Non-pigmented ciliary epithelial cell (primary cell): ENCODE results near the gene FXYD3.

ENCODE experiments used
- DNase-seq: peaks from one replicate; pipeline ENCODE4 v3.0.0-alpha.2; 2010; ENCODE audit warnings: low read depth

FXYD3 gene

GRCh38 chr19:35160629-35161433 is 45.2 kb downstream of the FXYD3 start:
- no peak for DNase-seq

GRCh38 chr19:35161434-35161743 is 45.8 kb downstream of the FXYD3 start:
- no peak for DNase-seq

GRCh38 chr19:35162471-35163326 is 47.1 kb downstream of the FXYD3 start:
- no peak for DNase-seq

GRCh38 chr19:35164418-35164817 is 48.8 kb downstream of the FXYD3 start:
- DNase-seq, result no peak

DNA sequence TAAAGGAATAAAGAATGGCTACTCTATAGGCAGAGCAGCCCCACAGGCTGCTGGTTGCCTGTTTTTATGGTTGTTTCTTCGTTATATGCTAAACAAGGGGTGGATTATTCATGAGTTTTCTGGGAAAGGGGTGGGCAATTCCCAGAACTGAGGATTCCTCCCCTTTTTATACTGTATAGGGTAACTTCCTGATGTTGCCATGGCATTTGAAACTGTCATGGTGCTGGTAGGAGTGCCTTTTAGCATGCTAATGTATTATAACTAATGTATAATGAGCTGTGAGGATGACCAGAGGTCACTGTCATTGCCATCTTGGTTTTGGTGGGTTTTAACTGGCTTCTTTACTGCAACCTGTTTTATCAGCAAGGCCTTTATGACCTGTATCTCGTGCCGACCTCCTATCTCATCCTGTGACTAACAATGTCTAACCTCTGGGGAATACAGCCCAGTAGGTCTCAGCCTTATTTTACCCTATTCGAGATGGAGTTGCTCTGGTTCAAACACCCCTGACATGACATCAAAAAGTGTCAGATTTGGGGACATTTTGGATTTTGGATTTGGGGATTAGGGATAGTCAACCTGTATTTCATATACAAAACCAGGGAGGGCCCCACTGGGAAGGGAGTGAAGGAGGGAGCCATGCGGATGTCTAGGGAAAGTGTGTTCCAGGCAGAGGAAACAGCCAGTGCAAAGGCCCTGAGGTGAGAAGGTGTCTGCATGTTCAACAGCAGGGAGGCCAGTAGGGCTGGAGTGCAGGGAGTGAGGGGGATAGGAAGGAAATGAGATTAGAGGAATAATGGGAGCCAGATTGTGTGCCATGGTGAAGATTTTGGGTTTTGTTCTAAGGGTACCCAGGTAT is 49.8 kb downstream of the FXYD3 start:
- DNase-seq, result no peak

DNA sequence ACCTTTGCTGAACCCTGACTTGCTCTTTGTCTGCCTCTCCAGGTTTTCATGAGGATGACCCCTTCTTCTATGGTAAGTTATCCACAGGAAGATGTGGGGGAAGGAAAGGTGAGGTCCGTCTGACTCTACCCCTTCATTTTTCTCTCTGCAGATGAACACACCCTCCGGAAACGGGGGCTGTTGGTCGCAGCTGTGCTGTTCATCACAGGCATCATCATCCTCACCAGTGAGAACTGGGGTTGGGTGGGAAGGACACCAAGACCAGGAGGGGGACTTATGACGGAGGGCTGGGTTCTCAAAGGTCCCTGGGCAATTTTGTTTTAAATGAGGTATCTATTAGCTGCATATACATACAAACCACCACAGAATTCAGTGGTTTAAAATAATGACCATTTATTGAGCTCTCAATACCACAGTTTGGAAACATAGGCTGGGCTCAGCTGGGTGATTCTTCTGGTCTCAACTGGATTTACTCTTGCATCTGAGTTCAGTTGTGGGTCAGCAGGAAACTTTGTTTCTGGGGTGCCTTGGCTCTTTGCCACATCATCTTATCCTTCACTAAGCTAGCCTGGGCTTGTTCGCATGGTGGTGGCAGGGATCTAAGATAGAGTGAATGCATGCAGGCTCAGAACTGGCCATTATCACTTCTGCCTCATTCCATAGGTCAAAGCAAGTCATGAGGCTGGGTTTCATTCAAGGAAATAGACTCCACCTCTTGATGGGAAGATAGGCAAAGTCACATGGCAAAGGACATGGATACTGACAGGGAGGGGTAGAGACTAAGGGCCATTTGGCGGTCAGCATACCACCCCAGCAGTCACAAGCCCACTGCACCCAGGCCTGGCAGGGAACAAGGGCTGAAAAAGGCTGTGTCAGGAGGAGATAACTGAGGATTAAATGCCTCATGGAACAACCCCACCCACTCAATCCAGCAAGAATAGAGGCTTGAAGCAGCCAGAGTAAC is 50.8 kb downstream of the FXYD3 start:
- no peak for DNase-seq

DNA sequence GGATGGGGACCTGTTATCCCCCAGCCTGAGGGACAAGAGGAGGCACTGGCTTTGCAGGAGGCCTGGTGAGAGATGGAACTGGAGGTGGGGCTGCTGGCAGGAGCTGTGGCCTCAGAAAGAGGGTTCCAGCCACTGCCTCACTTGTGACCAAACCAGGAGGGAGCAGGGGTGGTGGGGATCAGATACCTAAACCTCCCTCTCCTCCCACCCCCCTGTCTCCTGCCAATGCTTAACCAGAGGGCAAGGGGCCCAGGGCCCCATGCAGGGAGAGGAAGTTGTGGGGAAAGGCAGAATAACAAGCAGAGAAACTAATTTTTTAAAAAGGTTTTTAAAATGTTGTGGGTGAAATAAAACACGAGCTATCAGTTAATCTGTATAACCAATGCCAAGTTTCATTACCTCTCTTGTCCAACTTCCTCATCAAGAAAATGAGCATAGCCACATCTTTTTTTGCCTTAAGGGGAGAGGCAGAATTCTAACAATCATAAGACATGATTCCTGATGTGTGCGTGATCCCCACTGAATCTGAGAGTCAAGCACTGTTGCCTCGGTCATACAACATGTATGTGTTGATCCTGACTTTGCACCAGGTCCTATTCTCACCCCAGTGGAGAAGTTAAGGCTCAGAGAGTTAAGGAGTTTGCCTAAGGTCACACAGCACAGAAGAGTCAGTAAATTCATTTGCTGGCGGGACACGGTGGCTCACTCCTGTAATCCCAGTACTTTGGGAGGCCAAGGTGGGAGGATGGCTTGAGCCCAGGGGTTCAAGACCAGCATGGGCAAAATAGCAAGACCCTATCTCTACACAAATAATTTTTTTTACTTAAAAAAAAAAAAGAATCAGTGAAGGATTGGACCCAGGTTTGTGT is 51.9 kb downstream of the FXYD3 start:
- no peak for DNase-seq

DNA sequence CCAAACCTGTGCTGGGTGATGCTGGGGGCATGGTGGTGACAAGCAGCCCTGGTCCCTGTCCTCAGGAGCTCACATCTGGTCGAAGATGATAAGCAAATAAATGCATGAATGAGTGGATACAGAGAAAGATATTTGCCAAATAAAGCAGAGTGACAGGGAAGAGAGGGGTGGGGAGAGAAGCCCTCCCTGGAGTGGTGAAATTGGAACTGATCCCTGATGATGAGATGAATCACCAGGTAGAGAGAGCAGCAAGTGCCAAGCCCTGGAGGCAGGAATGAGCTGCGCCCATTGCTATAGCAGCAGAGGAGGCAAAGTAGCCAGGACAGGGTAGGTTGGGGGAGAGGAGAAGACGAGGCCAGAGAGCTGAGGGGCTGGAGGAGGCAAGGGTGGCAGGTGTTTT is 52.6 kb downstream of the FXYD3 start:
- DNase-seq, result no peak

DNA sequence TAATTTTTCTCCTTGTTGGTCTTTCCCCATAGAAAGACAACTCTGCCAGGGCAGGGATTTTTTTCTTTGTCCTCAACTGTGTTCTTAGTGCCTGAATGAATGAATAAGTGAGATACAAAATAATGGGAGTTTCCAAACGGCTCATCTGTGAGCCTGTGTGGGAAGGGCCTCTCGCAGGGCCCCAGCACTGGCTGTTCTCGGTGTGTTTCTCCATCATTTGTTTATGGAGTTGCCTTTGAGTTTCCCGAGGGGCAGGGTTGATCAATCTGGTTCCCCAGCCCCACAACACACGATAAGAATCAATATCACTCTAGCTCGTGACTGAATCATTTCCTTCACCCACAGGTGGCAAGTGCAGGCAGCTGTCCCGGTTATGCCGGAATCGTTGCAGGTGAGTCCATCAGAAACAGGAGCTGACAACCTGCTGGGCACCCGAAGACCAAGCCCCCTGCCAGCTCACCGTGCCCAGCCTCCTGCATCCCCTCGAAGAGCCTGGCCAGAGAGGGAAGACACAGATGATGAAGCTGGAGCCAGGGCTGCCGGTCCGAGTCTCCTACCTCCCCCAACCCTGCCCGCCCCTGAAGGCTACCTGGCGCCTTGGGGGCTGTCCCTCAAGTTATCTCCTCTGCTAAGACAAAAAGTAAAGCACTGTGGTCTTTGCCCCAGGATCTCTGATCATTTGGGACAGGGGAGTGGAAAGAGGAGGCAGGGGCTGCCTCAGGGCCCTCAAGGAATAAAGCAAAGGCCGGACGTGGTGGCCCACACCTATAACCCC is 53.8 kb downstream of the FXYD3 start:
- DNase-seq, result no peak

GRCh38 chr19:35170359-35171061 is 54.9 kb downstream of the FXYD3 start:
- no peak for DNase-seq

GRCh38 chr19:35171730-35172129 is 56.1 kb downstream of the FXYD3 start:
- DNase-seq, result no peak
